ENCODE results near the gene ARG1.

GRCh38 chr6:131558922-131559321, 14.1 kb upstream of the ARG1 start:
- no peak for TF ChIP-seq CTCF (conservative IDR thresholded peaks at IDR 0.05)
- TF ChIP-seq ZFX (IDR thresholded peaks at IDR 0.05): no peak
